NOMO-1 (cell line): ENCODE results near the gene ZBTB39.
A peak's percentile ranks its signal among the peaks of the same experiment; 100 is the strongest.
"Not testable (repeated sequence)": the region's sequence is repeated elsewhere in the genome, so short reads cannot be mapped to it uniquely, and the experiment has no call there.

Experiments
- DNase-seq, 2 experiments: peaks; one replicate each; lab custom pipeline; 2025; ENCODE audit not compliant: unreplicated experiment in 2 of 2; lab: John Stamatoyannopoulos, UW

ZBTB39 gene

DNA sequence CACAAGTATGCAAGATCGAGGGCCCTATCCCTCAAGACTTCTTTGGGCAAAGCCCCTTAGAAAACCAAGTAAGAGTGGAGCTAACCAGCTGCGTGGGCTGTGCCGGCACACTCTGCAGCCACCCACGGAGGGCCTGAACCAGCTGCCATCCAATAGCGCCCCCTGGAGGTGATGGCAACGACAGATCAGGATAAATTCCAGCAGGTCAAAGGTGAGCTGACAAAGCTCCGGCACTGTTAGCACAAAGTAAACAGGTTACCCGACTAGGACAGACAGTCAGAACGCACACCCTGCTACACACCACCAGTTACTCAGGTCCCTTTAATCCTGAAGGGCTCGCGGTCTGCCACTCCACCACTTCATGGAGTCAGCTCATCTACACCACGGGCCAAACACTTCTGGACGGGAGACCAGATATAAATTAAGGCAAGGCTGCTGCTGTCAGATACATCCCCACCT is 4.9 kb downstream of the ZBTB39 start:
- DNase-seq: peak; percentile 43 to 48

DNA sequence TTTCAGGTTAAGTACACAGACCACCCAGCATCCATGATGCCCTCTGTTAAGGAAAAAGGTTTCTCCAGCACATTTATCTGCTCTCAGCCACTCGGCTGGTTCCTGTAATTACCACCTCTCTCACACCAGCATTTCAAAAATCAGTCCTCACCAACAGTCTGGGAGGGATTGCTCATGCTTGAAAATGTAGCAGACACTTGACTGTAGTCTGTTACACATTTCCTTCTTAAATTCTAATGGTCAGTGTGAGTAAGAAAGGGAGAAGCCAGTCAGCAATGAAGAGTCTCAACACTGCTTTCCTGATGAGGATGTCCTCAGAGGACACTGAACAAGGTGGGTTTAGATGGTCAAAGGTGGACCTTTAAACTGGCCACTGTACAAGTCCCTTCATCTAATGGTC is 6.0 kb downstream of the ZBTB39 start:
- no peak for DNase-seq

DNA sequence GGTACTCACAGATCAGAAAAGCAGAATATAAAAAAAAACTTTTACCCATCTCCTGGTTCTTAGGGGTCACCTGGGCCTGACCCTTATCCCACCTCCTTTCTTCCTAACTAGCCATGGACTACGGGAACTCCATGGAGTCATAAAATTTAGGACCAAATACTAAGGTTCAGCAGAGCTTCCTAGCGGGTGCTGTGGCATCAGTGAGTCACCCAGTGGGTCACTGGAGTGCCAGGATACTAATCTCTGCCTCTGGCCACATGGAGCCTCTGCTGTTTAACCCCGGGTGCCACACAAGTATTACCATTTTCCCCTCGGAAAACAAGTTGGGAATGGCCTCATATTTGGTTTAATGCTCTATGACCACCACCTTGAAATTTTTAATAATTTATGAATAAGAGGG is 6.9 kb downstream of the ZBTB39 start:
- DNase-seq: no peak

DNA sequence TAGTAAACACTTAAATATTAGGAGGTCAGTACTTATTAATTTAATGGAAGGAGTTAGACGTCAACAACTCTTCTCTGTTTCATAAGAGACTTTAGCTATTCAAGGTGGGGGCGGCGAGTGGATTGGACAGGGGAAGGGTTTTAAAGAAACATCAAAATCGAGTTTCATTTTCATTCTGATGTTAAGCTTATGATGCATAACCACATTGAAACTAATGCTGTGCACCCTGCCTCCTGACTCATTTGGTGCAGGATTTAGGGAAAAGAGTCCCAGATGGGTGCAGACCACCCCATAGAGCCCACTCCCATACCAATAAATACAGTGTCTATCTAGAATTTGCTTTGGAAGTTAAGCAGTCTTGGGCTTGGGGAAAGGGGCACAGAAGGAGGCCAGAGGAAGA is 7.4 kb downstream of the ZBTB39 start:
- no peak for DNase-seq

DNA sequence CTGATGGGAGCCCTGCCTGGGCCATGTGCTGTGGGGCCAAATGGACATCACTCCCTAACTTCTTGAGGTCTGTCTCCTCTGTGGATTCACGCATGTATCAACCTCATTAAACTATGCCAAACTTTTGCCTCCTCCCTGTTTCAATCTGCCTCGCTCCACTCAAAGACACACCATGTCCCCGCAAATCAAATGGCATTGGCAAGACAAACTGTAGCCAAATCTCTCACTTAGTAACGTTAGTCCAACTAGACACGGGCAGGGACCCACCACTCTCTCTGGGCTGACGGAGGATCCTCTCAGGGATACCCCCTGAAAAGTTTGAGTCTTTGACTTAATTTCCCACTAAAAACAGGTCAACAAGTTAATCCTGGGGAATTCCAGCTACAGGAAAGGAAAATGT is 8.0 kb downstream of the ZBTB39 start:
- DNase-seq: no peak

DNA sequence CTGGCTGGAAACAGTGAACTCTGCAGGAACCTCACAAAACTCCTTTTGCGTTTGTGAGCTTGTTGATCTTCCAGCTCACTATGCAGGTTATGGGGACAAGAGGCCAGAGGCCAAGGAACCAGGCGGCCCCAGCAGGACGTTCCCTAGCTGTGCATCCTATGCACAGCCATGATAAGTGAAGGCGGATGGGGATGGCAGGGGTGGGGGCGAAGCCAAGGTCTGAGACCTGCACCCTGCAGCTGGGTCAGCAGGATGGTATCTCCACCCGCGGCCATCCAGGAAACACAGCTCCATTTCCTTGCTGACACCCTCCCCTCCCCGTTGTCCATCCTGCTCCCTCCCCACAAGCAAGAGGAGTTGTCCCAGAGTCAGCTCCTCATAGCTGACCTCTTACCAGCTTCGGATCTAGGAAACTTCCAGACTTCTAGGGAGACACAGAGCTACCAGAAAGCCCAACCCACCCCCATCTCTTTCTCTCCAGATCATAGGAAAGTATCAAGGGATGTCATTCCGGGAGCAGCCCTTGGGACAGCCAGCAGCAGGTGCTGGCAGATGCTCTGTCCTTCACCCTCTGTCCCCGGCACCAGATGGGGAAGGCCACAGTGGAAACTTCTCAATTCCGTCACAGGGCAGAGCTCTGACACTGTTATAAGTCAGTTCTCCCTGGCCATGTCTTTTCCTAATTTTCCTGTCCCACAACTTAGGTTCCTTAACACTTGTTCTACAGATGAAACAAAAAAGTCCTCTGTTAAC is 9.4 kb downstream of the ZBTB39 start:
- no peak for DNase-seq

DNA sequence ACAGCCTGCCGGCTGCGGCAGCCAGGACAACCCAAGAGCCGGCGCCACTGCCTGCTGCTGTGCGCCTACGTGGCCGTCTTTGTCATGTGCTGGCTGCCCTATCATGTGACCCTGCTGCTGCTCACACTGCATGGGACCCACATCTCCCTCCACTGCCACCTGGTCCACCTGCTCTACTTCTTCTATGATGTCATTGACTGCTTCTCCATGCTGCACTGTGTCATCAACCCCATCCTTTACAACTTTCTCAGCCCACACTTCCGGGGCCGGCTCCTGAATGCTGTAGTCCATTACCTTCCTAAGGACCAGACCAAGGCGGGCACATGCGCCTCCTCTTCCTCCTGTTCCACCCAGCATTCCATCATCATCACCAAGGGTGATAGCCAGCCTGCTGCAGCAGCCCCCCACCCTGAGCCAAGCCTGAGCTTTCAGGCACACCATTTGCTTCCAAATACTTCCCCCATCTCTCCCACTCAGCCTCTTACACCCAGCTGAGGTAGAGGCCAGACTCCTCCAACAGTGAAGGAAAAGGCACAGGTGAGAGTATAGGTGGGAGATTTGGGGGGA is 10.3 kb downstream of the ZBTB39 start:
- DNase-seq: no peak

DNA sequence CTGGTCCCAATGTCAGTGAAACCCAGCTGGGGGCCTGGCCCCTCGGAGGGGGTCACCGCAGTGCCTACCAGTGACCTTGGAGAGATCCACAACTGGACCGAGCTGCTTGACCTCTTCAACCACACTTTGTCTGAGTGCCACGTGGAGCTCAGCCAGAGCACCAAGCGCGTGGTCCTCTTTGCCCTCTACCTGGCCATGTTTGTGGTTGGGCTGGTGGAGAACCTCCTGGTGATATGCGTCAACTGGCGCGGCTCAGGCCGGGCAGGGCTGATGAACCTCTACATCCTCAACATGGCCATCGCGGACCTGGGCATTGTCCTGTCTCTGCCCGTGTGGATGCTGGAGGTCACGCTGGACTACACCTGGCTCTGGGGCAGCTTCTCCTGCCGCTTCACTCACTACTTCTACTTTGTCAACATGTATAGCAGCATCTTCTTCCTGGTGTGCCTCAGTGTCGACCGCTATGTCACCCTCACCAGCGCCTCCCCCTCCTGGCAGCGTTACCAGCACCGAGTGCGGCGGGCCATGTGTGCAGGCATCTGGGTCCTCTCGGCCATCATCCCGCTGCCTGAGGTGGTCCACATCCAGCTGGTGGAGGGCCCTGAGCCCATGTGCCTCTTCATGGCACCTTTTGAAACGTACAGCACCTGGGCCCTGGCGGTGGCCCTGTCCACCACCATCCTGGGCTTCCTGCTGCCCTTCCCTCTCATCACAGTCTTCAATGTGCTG is 11.0 kb downstream of the ZBTB39 start:
- no peak for DNase-seq

DNA sequence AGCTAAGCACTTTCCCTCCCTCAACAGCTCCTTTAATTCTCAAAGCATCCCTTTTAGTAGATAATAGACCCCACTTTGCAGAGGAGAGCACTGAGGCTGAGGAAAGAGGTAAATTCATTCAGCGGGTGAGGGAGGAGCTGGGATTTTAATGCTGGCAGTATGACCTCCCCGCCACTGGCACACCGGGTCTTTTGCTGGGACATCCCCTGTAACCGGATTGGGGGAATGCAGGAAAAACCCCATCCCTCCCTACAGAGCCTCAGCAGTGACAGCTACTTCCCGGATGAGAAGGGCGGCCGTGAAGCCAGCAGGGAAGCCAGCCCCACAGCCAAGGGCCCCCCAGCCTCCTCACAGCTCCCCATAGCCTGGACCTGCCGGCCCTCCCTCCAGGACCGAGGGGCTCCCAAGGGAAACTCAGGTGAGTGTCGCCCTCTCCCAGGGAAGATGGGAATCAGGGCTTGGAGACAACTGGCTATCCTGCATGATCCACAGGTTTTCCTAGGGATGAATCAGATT is 12.1 kb downstream of the ZBTB39 start:
- no peak for DNase-seq

DNA sequence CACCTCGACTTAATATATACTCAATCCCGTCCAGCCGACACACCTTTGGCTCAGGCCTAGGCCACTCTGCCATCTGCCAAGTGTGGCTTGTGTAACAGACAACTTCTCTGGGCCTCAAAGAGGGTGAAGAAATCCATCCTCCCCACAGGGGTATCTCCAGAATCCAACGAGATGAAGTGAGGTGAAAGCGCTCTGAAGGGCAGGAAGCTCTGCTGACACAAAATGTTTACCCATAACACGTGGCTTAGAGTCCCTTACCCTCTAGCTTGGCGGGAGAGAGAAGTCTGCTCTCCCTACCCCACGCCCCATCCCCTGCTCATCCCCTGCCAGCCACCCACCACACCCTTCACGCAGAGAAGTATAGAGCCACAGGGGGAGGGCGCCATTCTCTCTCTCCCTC is 13.0 kb downstream of the ZBTB39 start:
- DNase-seq: no peak

DNA sequence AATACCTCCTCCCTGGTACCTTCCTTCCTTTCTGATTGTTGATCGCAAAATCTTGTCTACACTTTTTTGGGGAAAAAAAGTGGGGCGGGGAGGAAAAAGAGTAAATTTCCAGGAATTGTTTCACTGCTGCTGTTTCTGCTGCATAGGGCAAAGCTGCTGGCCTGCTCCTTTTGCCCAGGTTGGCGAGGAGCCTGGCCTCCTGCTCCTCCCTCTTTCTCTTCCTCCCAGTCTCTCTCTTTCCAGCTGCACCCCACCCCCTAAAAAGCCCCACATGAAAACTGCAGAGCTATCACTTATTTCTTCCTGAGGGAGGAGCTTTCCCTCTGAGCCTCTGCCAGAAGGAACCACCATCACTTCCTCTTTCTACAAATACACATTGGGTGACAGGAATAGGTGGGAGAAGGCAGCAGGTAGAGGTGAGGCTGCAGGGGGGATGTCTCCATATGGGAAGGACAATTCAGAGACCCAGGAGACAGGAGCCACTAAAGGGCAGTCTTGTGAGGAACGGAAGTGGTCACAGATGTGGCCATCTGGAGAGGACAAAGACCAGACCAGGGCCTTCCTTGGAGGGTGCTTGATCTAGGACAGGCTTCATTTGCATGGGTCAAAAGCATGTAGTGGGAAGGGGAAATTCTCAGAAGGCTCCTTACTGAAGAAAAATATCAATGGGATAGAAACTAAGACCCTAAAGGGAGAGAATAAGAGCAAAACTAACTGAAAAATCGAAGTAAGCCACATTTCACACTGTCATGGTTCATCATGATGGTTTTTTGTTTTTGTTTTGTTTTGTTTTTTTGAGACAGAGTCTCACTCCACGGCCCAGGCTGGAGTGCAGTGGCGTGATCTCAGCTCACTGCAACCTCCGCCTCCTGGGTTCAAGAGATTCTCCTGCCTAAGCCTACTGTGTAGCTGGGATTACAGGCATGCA is 14.8 kb downstream of the ZBTB39 start:
- DNase-seq: peak in 1 of 2 experiments; percentile 25

DNA sequence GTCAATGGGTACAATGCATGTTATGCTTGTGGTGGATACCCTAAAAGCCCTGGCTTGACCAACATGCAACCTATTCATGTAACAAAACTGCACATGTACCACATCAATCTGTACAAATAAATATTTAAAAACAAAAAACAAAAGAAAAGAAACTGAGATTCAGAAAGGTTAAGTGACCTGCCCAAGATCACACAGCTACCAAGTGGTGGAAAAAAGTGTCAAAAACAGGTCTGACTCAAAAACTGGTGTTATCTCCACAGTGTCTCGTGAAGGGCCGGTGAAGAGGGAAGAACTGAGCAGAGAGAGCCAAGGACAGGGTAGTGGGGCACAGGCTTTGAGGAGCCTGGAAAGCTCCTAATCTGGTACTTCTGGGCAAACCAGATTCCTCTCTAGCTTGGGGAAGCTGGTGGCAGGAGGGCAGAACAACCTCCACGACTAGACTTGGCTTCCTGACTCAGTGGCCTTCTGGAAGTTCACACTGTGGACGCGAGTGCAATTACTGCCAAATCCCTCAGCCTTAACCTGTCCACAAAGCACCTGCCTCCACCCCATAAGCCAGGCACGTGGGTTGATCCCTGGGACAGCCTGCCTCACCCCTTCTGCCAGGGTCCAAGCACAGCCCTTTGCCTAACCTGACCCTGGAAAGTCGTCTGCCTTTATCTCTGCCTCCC is 15.6 kb downstream of the ZBTB39 start:
- DNase-seq: no peak

DNA sequence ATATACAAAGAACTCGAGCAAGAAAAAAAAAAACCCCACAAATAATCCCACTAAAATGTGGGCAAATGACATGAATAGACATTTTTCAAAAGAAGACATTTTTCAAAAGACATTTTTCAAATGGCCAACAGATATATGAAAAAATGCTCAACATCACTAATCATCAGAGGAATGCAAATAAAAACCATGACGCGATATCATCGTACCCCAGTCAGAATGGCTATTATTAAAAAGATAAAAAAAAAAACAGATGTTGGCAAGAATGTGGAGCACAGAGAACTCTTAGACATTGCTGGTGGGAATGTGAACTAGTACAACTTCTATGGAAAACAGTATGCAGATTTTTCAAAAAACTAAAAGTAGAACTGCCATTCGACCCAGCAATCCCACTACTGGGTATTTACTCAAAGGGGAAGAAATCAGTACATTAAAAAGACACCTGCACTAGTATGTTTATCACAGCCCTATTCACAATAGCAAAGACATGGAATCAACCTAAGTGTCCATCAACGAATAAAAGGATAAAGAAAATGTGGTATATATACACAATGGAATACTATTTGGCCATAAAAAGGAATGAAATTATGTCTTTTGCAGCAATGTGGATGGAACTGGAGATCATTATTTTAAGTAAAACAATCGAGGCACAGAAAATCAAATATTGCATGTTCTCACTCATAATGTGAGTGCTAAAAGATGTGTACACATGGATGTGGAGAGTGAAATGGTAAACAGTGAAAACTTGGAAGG is 16.3 kb downstream of the ZBTB39 start:
- no peak for DNase-seq

DNA sequence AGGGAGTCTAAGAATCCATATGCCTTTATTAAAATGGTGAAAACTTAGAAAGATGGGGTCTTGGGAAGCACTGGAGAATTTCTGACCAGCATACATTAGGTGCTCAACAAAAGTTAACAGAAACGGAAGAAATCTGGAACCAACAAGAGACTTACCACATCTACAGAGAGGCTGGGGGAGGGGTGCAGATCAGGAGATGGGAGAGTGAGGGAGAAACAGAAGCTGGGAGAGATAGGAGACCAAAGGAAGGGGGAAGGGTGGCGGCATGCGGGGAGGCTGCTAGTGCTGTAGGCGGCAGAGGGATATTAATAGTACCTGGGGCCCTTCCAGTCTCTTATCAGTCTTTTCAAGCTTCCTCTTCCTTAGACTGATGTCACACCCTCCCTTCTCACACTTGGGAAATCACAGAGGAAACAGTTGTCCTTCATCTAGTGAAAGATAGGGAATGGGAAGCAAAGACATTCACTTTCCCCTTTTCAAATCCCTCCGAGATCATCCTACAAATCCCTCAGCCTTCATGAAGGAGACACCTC is 18.1 kb downstream of the ZBTB39 start:
- peak; percentile 27 to 39 for DNase-seq

DNA sequence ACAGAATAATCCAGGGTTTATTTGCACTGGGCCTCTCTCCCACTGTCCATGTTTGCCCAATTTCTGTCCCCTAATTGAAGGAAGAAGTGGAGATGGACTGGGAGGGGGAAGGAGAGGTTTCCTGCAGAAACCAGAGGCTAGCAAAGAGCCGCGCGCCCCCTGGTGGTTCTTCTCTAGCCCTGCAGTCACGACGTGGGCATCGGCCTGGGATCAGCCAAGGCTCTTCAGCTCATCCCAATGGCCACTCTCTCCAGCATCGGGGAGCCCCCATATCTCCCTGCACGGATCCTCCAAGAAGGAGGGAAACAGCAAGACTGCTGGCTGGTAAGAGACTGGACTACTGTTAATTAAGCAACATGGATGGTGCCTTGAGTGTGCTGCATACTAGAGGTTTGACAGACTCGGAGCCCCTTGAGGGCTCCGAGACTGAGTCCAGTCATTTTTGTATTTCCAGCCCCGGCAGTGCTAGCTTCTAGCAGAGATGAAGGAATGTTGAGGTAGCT is 18.7 kb downstream of the ZBTB39 start:
- peak; percentile 62 to 71 for DNase-seq

DNA sequence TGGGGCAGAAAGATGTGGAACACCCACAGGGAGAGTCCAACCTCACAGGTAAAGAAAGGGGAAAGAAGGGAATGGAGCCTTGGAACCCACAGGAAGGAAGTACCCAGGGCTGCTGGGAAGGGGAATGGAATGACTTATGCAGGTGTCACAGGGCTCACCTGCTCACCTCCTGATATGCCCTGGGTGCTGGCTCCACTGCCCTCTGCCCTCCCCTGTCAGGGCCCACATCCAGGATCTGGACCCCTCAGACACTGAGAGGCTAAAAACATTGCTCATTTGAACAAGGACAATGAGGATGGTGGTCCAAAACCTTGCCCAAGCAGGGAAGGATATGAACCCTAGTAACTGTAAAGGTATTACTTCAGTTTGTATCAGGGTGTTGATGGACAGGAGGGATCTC is 19.3 kb downstream of the ZBTB39 start:
- no peak for DNase-seq

DNA sequence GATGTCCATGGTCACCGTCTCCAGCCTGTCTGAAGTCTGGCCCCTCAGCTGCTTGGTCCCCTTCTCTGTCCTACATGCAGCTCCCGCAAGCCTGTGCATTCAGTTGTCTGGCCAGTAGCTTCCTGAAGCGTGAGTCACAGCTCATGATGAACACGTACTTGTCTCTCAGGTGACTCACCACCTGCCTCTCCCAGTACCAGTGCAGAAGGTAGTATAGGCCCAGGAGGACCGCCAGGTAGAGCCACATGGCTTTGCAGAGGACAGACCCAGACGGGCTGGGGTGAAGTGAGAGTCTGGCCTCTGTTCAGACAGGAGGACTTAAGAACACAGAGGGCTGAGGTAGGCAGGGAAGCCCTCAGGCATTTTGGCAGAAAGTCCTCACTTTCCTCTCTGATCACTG is 20.6 kb downstream of the ZBTB39 start:
- not testable (repeated sequence) for DNase-seq

DNA sequence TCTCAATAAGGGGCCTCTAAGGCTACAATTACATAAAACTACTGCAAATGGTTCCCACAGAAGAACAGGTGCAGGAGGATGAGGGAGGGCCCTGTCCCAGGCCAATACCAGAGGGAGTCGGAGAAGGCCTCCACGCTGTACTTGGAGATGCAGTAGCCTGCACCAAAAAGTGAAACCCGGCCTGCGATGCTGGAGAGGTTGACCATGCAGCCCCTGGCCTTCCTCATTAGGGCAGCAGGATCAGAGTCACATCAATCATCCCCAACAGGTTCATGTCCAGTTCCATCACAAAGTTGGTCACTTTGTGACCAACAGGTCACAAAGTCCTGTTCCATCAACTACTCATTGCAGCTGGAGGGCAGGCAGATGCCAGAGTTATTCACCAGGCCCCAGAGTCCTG is 23.0 kb downstream of the ZBTB39 start:
- no peak for DNase-seq
